Stimulated activated CD8-positive, alpha-beta memory T cell treated with anti-CD3 and anti-CD28 coated beads, Interleukin-7, amount 100 ng/mL, for 24 hours (primary cell): ENCODE results near the gene TBC1D8B.
A peak's percentile ranks its signal among the peaks of the same experiment; 100 is the strongest.
"Not testable (repeated sequence)": the region's sequence is repeated elsewhere in the genome, so short reads cannot be mapped to it uniquely, and the experiment has no call there.

Source experiments
- DNase-seq: peaks from one replicate; pipeline ENCODE4 v3.0.0-alpha.2; 2020; ENCODE audit warnings: low read depth

TBC1D8B gene

DNA sequence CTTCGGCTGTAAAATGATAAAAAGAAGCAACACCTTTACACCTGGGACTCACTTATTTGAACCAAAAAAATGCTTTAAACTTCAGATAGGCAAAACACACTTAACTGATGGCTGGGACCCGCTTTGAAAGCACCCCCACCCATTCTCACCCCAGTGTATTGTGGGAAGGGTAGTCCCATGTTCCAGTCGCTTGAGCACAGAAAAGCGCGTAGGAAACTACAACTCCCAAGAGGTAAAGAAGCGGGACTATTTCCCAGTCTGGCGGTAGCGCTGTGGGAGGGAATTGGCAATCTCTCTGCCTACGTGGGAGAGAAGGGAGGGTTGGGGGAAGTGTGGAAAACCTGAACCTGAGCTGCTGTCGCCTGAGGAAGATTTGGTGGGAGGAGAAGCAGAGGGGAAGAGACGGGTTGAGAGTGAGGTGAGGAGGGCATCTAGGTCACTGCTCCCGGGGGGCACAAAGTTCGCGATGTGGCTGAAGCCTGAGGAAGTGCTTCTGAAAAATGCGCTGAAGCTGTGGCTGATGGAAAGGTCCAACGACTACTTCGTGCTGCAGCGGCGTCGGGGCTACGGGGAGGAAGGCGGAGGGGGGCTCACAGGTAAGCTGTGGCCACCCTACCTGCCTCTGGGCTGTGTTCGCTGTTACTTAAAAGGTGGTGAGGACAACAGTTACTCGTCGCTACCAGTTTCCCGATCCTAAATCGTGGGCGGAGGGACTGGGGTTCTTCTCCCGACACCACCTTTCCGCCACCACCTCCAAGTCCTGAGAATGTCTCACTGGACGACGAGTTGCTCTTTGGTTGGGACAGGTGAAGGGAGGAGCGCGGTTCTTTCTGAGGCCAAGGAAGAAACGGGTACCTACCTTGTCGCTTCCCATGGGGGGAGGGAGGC lies at the start of gene TBC1D8B:
TSS of gene TBC1D8B (plus strand) at position 286 of the 888 bp plus-strand sequence. CDS start at position 467, 181 bp downstream.
- no peak for DNase-seq

DNA sequence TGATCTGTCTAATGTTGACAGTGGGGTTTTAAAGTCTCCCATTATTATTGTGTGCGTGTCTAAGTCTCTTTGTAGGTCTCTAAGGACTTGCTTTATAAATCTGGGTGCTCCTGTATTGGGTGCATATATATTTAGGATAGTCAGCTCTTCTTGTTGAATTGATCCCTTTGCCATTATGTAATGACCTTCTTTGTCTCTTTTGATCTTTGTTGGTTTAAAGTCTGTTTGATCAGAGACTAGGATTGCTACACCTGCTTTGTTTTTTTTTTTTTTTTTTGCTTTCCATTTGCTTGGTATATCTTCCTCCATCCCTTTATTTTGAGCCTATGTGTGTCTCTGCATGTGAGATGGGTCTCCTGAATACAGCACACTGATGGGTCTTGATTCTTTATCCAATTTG lies 33.2 kb upstream of the TBC1D8B start:
- not testable (repeated sequence) for DNase-seq

GRCh38 chrX:106774981-106775380 lies 27.5 kb upstream of the TBC1D8B start:
- DNase-seq = no peak

GRCh38 chrX:106780264-106780663 lies 22.2 kb upstream of the TBC1D8B start:
- DNase-seq = no peak

- no peak for DNase-seq
These were observed 21.7 kb upstream of the TBC1D8B start for GRCh38 chrX:106780664-106781377.

GRCh38 chrX:106783716-106784115 lies 18.8 kb upstream of the TBC1D8B start:
- no peak for DNase-seq

DNA sequence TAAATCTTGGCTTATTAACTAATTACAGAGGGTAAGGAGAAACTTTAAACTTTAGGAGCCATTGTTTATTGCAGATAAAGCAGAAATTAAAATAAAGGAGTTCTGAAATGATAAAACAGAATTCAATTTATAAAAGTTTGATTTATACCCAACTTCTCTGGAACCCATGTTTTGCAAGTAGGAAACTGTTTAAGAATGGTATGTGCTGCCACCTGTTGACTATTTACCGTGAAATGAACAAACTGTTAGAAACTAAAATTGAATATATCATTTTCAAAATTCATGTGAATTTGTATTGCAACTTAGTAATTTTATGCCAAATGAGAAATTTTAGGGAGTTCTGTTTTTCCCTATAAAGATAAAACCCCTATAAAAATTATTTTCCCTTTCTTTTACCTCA lies 11.0 kb upstream of the TBC1D8B start:
- no peak for DNase-seq

DNA sequence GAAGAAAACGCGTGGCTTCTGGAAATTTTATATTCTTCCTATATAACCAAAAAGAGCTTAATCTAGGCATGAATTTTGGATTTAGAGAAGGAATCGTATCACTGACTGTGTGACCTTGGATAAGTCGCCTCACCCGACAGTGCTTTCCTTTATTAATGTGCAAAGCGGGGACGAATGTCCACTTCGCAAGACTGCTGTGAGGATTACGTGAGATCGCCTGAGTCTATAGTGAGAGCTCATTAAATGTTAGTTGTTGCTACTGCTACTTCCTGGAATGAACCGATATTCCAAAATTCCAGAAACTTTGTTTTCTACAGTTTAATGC lies 448 bp upstream of the TBC1D8B start:
- DNase-seq = no peak

DNA sequence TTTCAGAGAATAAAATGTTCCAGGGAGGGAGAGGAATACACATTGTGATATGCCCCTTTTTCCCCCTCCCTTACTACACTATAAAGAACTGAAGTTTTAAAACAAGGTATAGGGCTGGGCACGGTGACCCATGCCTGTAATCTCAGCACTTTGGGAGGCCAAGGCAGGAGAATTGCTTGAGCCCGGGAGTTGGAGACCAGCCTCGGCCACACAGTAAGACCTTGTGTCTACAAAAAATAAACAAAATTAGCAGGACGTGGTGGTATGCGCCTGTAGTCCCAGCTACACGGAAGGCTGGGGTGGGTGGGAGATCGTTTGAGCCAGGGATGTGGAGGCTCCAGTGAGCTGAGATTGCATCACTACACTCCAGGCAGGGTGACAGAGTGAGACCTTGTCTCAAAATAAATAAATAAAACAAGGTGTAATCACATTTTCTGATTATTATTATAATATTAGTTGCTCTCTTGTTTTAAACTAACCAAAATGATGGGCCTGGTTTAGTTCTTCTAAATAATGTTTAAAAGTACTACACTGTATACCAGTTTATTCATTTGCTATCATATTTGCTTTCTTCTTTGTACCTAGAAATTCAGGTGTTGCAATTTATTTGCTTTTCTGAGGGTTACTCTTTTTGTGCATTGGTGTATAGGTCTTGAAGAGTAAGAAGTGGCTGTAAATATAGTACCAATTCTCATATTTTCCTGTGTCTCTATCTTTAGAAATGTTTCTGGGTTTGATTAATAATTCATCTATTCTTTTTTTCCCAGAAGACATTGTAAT lies 8.8 kb downstream of the TBC1D8B start:
- DNase-seq = no peak

GRCh38 chrX:106812930-106813329 lies 10.5 kb downstream of the TBC1D8B start:
- DNase-seq = not testable (repeated sequence)

DNA sequence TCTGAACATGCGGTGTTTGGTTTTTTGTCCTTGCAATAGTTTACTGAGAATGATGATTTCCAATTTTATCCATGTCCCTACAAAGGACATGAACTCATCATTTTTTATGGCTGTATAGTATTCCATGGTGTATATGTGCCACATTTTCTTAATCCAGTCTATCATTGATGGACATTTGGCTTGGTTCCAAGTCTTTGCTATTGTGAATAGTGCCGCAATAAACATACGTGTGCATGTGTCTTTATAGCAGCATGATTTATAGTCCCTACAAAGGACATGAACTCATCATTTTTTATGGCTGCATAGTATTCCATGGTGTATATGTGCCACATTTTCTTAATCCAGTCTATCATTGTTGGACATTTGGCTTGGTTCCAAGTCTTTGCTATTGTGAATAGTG lies 11.6 kb downstream of the TBC1D8B start:
- not testable (repeated sequence) for DNase-seq

DNA sequence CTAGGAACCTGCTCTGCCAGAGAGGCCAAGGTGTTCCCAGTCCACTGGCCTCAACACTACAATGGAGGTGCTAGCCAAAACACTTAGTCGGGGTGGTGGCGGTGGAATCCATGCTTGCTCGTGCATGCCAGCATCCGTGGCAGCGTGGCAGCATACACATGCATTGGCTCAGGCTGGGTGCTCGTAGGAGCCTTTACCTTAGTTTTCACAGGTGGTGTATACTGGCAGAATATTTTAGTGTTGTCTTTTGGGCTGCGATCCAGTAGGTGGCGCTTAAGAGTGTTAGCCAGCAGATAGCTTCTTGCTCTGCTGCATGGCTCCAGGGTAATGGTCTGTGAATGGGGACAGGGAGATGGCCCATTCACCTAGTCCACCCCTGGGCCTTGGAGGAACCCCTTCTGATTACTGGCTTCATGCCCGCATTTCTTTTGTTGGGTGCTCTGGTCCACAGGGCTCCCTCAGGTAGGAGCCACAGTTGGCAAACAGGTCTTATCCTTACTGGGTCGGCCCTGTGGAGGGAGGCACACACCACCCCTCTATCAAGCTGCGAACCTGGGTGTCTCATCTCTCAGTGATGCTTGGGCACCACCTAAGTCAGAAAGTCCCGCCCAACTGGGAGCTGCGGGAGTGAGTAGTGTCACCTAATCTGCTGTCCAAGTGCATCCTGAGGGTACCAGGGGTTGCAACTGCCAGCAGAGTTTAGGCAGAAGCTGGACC lies 60.7 kb downstream of the TBC1D8B start:
- DNase-seq = no peak

- DNase-seq = no peak
These were observed 61.2 kb downstream of the TBC1D8B start for GRCh38 chrX:106863697-106864096.

DNA sequence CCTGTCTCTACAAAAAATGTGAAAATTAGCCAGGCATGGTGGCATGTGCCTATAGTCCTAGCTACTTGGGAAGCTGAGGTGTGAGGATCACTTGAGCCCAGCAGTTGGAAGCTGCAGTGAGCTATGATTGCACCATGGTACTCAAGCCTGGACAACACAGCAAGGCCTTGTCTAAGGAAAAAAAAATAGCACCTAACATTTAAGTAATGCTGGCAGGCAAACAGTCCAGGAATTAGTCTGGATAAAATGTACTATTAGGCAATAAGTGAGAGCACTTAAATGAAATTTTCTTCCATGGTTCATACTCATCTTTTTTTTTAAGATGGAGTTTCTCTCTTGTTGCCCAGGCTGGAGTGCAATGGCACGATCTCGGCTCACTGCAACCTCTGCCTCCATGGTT lies 70.3 kb downstream of the TBC1D8B start:
- not testable (repeated sequence) for DNase-seq

DNA sequence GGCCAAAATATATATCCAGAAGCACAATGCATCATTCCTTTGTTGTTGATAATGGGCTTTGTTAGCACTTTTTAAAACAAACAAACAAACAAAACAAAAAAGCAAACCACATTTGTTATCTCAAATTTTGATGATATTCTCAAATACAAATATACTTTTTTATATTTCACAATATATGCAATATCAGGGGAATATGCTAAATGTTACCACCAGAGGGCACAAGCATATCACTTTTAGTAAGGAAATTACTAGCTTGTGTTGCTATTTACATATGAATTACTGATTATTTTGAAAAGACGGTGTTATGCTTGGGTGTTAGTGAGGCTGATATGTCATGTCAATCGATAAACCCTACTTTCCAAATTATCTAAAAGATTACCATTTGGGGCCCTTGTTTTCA lies 71.6 kb downstream of the TBC1D8B start:
- no peak for DNase-seq

DNA sequence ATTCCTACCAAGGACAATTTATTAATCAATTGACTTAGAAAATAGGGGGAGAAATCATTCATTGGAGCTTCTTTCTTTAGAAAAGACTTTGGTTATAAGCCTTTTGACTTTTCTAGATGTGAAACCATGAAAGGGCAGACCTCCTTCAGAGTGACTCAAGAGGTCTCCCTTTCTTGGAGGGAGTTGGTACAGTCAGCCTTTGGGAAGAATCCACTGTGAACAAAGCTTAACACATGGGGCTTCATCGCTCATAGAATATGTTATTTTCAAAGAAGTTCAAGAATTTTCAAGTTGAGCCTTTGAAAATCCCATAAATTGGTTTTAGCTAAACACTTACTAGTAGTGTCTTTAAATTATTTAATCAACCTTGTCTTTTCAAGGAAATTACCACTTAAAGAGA lies 72.7 kb downstream of the TBC1D8B start:
- DNase-seq = no peak

- DNase-seq = no peak
These were observed 87.0 kb downstream of the TBC1D8B start for GRCh38 chrX:106889468-106889867.

DNA sequence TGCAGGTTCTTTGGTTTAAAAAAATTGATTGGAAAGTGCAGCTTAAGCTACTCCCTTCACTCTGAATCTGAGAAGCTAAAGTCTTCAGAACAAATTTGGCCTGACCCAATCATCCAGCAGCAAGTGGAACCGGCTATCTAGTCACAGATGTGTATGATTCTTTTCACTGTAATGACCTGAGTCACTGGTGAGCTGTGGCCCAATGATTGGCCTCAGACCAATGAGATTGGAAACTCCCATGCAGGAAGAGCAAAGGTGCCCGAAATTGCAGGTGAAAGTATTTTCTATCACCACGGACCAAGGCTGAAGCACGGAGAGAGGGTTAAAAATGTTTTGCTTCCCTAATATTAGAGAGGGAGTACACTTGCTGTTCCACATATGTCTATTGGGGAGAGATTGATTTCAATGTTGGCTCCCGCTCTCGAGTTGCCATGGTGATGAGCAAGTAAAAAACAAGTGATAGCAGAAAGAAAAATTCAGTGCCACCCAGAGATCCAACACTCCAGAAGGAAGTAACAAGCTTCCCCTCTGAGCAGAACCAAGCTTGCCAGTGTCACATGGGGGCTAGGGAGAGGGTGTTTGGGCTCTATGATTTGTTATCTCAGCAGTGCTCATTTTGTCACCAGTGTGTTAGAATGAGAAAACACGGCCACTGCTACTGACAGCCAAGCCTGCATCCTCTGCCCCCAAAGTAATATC lies 89.4 kb downstream of the TBC1D8B start:
- DNase-seq = no peak

GRCh38 chrX:106894392-106894909 lies 92.0 kb downstream of the TBC1D8B start:
- DNase-seq = peak; percentile 10

- no peak for DNase-seq
These were observed 92.5 kb downstream of the TBC1D8B start for GRCh38 chrX:106894978-106895452.

GRCh38 chrX:106897259-106897658 lies 94.8 kb downstream of the TBC1D8B start:
- no peak for DNase-seq
